K562 (cell line): ENCODE measurements around the gene CYP11A1. TPM values are rescaled to one million over a fixed set of nuclear protein-coding genes. Genes with fewer than 3 reads are reported as not detected.

Source experiments
- ARID2 ChIP-seq: fragments of 450-650 bp; IDR thresholded peaks from 2 replicates; pipeline ENCODE4 v1.6.1; 2017; ENCODE audit warnings: antibody characterized with exemption, mild to moderate bottlenecking
- CREM ChIP-seq: IDR thresholded peaks from 2 replicates; pipeline ENCODE4 v1.6.1; 2014; ENCODE audit warnings: antibody characterized with exemption, low read depth
- CTBP1 ChIP-seq: fragments of 450-650 bp; IDR thresholded peaks from 2 replicates; pipeline ENCODE4 v1.6.1; 2016; ENCODE audit warnings: borderline replicate concordance
- CUX1 ChIP-seq: fragments of 200-800 bp; sonication (Bioruptor generic); IDR thresholded peaks from 2 replicates; pipeline ENCODE4 v1.6.1; 2016; ENCODE audit warnings: missing genetic modification characterization, missing compliant biosample characterization
- ETV1 ChIP-seq: fragments of 450-650 bp; conservative IDR thresholded peaks from 2 replicates; pipeline ENCODE4 v1.6.1; 2016; ENCODE audit warnings: missing genetic modification characterization, control low read depth, low read depth, missing compliant biosample characterization
- ILK ChIP-seq: fragments of 450-650 bp; IDR thresholded peaks from 2 replicates; pipeline ENCODE4 v1.6.1; 2016; ENCODE audit warnings: missing genetic modification characterization, low read depth, mild to moderate bottlenecking, missing compliant biosample characterization, moderate library complexity, borderline replicate concordance
- NCOA2 ChIP-seq, 2 experiments: fragments of 450-650 bp; IDR thresholded peaks; 2 replicates each; pipeline ENCODE4 v1.6.1; 2018; ENCODE audit warnings: mild to moderate bottlenecking in 2 of 2, moderate library complexity in 1 of 2; ENCODE audit not compliant: partially characterized antibody in 2 of 2
- NFIC ChIP-seq: fragments of 450-650 bp; IDR thresholded peaks from 2 replicates; pipeline ENCODE4 v1.6.1; 2017; ENCODE audit warnings: mild to moderate bottlenecking, inconsistent platforms
- PHF21A ChIP-seq: fragments of 450-650 bp; IDR thresholded peaks from 2 replicates; pipeline ENCODE4 v1.6.1; 2017; ENCODE audit warnings: low read depth, borderline replicate concordance
- POLR2AphosphoS5 ChIP-seq: IDR thresholded peaks from 2 replicates; pipeline ENCODE4 v1.6.1; 2011; ENCODE audit warnings: mild to moderate bottlenecking, low read depth, low read length, moderate library complexity; ENCODE audit not compliant: control insufficient read depth, insufficient read depth
- POLR3G ChIP-seq: IDR thresholded peaks from 2 replicates; pipeline ENCODE4 v1.6.1; 2011; ENCODE audit not compliant: insufficient read length, insufficient replicate concordance; ENCODE audit errors: extremely low read depth
- PTTG1 ChIP-seq: fragments of 450-650 bp; IDR thresholded peaks from 2 replicates; pipeline ENCODE4 v1.6.1; 2016; ENCODE audit warnings: low read depth, mild to moderate bottlenecking, missing genetic modification characterization, missing compliant biosample characterization
- RAD21 ChIP-seq, 2 experiments: fragments of 250-450 bp in 1 of 2; fragments of 450-650 bp in 1 of 2; sonication (Bioruptor Pico) in 1 of 2; formaldehyde crosslinking in 1 of 2; IDR thresholded peaks in 1 of 2; conservative IDR thresholded peaks in 1 of 2; 2 replicates each; pipeline versions ENCODE4 v1.4.0 to v1.8.0; 2020 to 2022; ENCODE audit warnings: mild to moderate bottlenecking in 2 of 2, moderate library complexity in 1 of 2
- RNF2 ChIP-seq: sonication (generic); IDR thresholded peaks from 2 replicates; pipeline ENCODE4 v1.6.1; 2016
- SMAD2 ChIP-seq: fragments of 150-350 bp; IDR thresholded peaks from 2 replicates; pipeline ENCODE4 v1.6.1; 2014; ENCODE audit warnings: low read depth, mild to moderate bottlenecking, low read length
- SRSF1 ChIP-seq: fragments of 200-400 bp; formaldehyde crosslinking; IDR thresholded peaks from 2 replicates; pipeline ENCODE4 v1.6.1; 2017; ENCODE audit warnings: mild to moderate bottlenecking, low read depth, low read length, moderate library complexity
- ZEB2 ChIP-seq: fragments of 450-650 bp; IDR thresholded peaks from 2 replicates; pipeline ENCODE4 v1.6.1; 2016
- ZNF165 ChIP-seq: fragments of 250-450 bp; sonication (Bioruptor Pico); IDR thresholded peaks from 2 replicates; pipeline ENCODE4 v1.4.0; 2020; ENCODE audit warnings: borderline replicate concordance
- ZNF311 ChIP-seq: fragments of 250-450 bp; sonication (Bioruptor Pico); IDR thresholded peaks from 2 replicates; pipeline ENCODE4 v1.4.0; 2020; ENCODE audit warnings: mild to moderate bottlenecking, moderate library complexity
- ZNF584 ChIP-seq: fragments of 200-800 bp; sonication (Bioruptor generic); IDR thresholded peaks from 2 replicates; pipeline ENCODE4 v1.6.1; 2016; ENCODE audit warnings: low read depth, mild to moderate bottlenecking, missing genetic modification characterization, missing compliant biosample characterization
- ZNF717 ChIP-seq: fragments of 250-450 bp; sonication (Bioruptor Pico); IDR thresholded peaks from 2 replicates; pipeline ENCODE4 v1.5.0; 2021
- polyA plus RNA-seq, 8 experiments: library from polyadenylated mRNA; depleted of rRNA in 4 of 8; stranded (reverse) in 5 of 8; unstranded in 3 of 8; fragments of >200 nt; fragmentation: Nextera tagmentation in 2 of 8; fragmentation: Illumina TruSeq in 1 of 8; extraction: Ambion mirVana in 2 of 8; extraction: Trizol in 1 of 8; gene quantifications; 2 replicates each; pipeline versions ENCODE4 v1.2.1 to v1.2.3, GENCODE V29; 2011 to 2014; ENCODE audit warnings: inconsistent platforms in 1 of 8, missing spikeins in 1 of 8
- total RNA-seq, 7 experiments: library from RNA; depleted of rRNA in 6 of 7; stranded (reverse); fragments of >200 nt in 6 of 7; fragmentation: Illumina TruSeq in 2 of 7; extraction: Trizol in 2 of 7; gene quantifications; 2 replicates each; pipeline versions ENCODE4 v1.2.1 to v1.2.3, GENCODE V29; 2011 to 2021; ENCODE audit warnings: low replicate concordance in 1 of 7
- TF ChIP-seq, protein P1 (sequence below): fragments of 250-450 bp; sonication (Bioruptor Pico); IDR thresholded peaks from 2 replicates; pipeline ENCODE4 v1.8.0; 2021; ENCODE audit warnings: moderate library complexity, mild to moderate bottlenecking, inconsistent platforms

The CYP11A1 gene
- total and polyA plus RNA-seq, 9 of the 15 experiments (the other 6 are each of a cell fraction or from before 2014, with no cell fraction given): 0.06 to 0.24 (median 0.10) TPM; not detected in 4

- TF ChIP-seq ZNF584 (CRISPR knock-in tag) (no peak), CTBP1 (no peak), PTTG1 (tag) (no peak), RAD21 (CRISPR knock-in tag; conservative IDR thresholded peaks at IDR 0.05 in 1 of 2, IDR thresholded peaks at IDR 0.05 in 1 of 2) (peak in 1 of 2 experiments; percentile 61; a peak in 3 of 4 replicates), SRSF1 (no peak), ARID2 (0 out of 2 replicates have a peak, but pooled peaks have one; percentile 54), CREM (peak; percentile 67), ZNF165 (no peak), ETV1 (tag) (no peak), ZEB2 (peak; percentile 32; the same call in 1 of the 2 replicates), NCOA2 (IDR thresholded peaks at IDR 0.05; ENCODE audit: partially characterized antibody in 2 of 2) (no peak), RNF2 (no peak), POLR2AphosphoS5 (no peak), POLR3G (no peak), ILK (tag) (no peak), PHF21A (no peak), CUX1 (CRISPR knock-in tag) (no peak), ZNF717 (CRISPR knock-in tag) (no peak), SMAD2 (no peak), NFIC (peak; percentile 85), ZNF311 (CRISPR knock-in tag) (no peak)
- TF ChIP-seq, protein P1, sequence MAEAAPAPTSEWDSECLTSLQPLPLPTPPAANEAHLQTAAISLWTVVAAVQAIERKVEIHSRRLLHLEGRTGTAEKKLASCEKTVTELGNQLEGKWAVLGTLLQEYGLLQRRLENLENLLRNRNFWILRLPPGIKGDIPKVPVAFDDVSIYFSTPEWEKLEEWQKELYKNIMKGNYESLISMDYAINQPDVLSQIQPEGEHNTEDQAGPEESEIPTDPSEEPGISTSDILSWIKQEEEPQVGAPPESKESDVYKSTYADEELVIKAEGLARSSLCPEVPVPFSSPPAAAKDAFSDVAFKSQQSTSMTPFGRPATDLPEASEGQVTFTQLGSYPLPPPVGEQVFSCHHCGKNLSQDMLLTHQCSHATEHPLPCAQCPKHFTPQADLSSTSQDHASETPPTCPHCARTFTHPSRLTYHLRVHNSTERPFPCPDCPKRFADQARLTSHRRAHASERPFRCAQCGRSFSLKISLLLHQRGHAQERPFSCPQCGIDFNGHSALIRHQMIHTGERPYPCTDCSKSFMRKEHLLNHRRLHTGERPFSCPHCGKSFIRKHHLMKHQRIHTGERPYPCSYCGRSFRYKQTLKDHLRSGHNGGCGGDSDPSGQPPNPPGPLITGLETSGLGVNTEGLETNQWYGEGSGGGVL: no peak
Measured at GRCh38 chr15:74383695-74384565, 16.5 kb upstream of the CYP11A1 start (continued).
